Gastroesophageal sphincter (tissue), 4 donors: ENCODE data around the gene PLEKHA8. TPM values are rescaled to one million over a fixed set of nuclear protein-coding genes. Genes with fewer than 3 reads are reported as not detected.

Experiments
- ATAC-seq: fragments of 150-250 bp; one replicate; pipeline ENCODE4 v1.9.1; 2016; ENCODE audit warnings: mild to moderate bottlenecking, moderate library complexity
- H3K27ac ChIP-seq, 4 donors: fragments of 200-600 bp; sonication (generic) in 3 of 4; 1 replicate in 3 of 4; 2 replicates in 1 of 4; pipeline ENCODE4 v1.5.1; 2016 to 2019
- H3K27me3 ChIP-seq: fragments of 200-600 bp; sonication (generic); one replicate; pipeline ENCODE4 v1.5.1; 2019
- H3K36me3 ChIP-seq, 2 donors: fragments of 200-600 bp; sonication (generic); one replicate each; pipeline ENCODE4 v1.5.1; 2019; ENCODE audit warnings: control low read depth in 1 of 2
- H3K4me1 ChIP-seq, 3 donors: fragments of 200-600 bp; sonication (generic); 1 replicate in 2 of 3; 2 replicates in 1 of 3; pipeline ENCODE4 v1.5.1; 2016 to 2019; ENCODE audit warnings: control low read depth in 2 of 3
- H3K4me3 ChIP-seq, 2 donors: fragments of 200-600 bp; sonication (generic); one replicate each; pipeline ENCODE4 v1.5.1; 2019; ENCODE audit warnings: mild to moderate bottlenecking in 1 of 2, moderate library complexity in 1 of 2
- H3K9me3 ChIP-seq, 3 donors: fragments of 200-600 bp; sonication (generic); one replicate each; pipeline ENCODE4 v1.5.1; 2017 to 2019; ENCODE audit warnings: control low read depth in 2 of 3
- CTCF ChIP-seq, 4 experiments: fragments of 200-600 bp in 2 of 4; fragments of 450-650 bp in 2 of 4; sonication (generic) in 1 of 4; IDR thresholded peaks; one replicate each; pipeline ENCODE4 v1.5.1; 2017 to 2019; ENCODE audit warnings: antibody characterized with exemption in 4 of 4, mild to moderate bottlenecking in 2 of 4, moderate library complexity in 2 of 4
- EP300 ChIP-seq: sonication (generic); formaldehyde crosslinking; IDR thresholded peaks from one replicate; pipeline ENCODE4 v1.6.1; 2017; ENCODE audit warnings: antibody characterized with exemption, mild to moderate bottlenecking
- POLR2A ChIP-seq, 2 donors: fragments of 450-650 bp; IDR thresholded peaks; one replicate each; pipeline ENCODE4 v1.6.1; 2017; ENCODE audit warnings: antibody characterized with exemption in 2 of 2, mild to moderate bottlenecking in 2 of 2, moderate library complexity in 1 of 2
- POLR2AphosphoS5 ChIP-seq: sonication (generic); formaldehyde crosslinking; IDR thresholded peaks from one replicate; pipeline ENCODE4 v1.6.1; 2017; ENCODE audit warnings: antibody characterized with exemption
- WGBS, 2 donors: methylation state at CpG; one replicate each; pipeline ENCODE4 v1.1.5; 2018; ENCODE audit warnings: low coverage in 1 of 2; 5-methylcytosine and 5-hydroxymethylcytosine counted together
- total RNA-seq, 4 donors: library from RNA; depleted of rRNA; stranded (reverse); fragments of >200 nt; gene quantifications; one replicate each; pipeline ENCODE4 v1.1.0, GENCODE V29; 2016

Gene PLEKHA8
- total RNA-seq, 4 donors from 2014 or later, result 7.5 to 16.3 (median 11.4) TPM

DNA sequence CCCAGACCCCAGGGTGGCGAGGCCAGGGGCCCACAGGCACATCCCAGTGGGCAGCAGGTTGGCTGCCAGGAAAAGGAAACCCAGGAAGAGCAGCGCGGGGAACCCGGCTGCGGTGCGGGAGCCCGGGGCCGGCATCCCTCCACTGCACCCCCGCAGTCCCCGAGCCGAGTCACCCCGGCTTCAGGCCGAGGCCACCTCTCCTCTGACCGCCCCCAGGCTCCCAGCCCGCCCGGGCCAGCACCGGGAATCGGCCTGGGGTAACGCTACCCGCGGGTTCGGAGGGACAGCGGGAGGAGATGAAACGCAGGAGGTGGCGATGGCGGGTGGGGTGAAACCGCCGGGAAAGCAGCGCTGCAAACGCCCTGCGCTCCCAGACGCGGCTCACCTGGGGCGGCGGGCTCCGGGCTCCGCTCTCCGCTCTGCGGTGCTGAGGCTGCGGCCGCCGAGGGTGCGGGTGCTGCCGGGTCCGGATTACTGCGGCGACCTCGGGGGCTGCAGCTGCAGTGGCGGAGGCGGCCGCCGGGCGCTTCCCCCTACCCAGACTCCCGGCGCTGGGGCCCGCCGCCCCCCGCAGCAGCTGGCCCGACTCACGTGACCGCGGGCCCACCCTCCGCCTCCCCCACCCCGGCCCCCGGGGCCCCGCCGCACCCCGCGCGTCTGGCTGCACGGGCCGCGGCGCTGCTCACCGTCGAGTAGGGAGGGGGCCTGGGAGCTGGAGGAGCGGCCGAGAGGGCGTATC, 38.8 kb upstream of the PLEKHA8 start, which contains the start of gene SCRN1:
Gene SCRN1, minus strand, starts transcription at position 545 of the 739 bp plus-strand sequence. CDS start 20,734 bp downstream, outside the sequence.
- ATAC-seq, result peak; percentile 65
- peaks cover 0 to 46% (median 4%) of the 10 kb centered on the region in 3 donors for H3K4me1 ChIP-seq
- 4% methylated on average over 5 of the region's 79 CpGs; no CpG with 5 or more reads in 1 of the 2 donors for WGBS, 2 donors

DNA sequence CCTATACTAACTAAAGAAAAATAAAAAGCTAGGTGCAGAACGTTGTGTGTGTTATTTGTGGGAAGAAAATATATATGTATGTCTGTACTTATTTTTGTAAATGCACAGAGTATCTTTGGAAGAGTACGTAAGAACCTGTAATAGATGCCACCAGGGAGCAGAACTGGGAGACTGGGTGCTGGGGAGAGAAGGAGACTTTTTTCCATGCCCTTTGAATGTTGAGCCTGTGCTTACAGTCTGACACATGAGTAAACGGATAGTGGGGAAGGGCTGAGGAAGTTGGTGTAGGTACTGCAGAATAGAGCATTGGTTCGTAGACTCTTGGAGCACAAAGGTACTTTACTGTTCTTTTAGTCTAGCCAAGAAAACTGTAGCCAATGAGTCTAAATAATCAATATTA, 37.3 kb upstream of the PLEKHA8 start:
- no peak for ATAC-seq
- 69 to 70% methylated on average over 4 of the region's 4 CpGs for WGBS, 2 donors
- Histone ChIP-seq H3K27me3 (no peaks in the 10 kb centered on the region), H3K4me3 (no peak overlapping the region), H3K9me3 (peaks cover 0 to 17% (median 0%) of the 10 kb centered on the region in 3 donors), H3K36me3 (no peaks in the 10 kb centered on the region), H3K4me1 (peaks cover 0 to 37% (median 4%) of the 10 kb centered on the region in 3 donors), H3K27ac (no peak overlapping the region)
- TF ChIP-seq POLR2AphosphoS5 (no peak), CTCF (IDR thresholded peaks at IDR 0.05) (no peak), EP300 (no peak), POLR2A (IDR thresholded peaks at IDR 0.05) (no peak)

More for the DNA sequence above, 38.8 kb upstream of the PLEKHA8 start, which contains the start of gene SCRN1:
- Histone ChIP-seq H3K36me3 (no peaks in the 10 kb centered on the region), H3K9me3 (peaks cover 0 to 16% (median 0%) of the 10 kb centered on the region in 3 donors), H3K27me3 (no peaks in the 10 kb centered on the region), H3K27ac (peak within 1 kb of the TSS; percentile 75 to 93 (median 91)), H3K4me3 (peak within 1 kb of the TSS; percentile 67 to 98)
- TF ChIP-seq CTCF (IDR thresholded peaks at IDR 0.05) (peak in 1 of 4 experiments; percentile 39), EP300 (no peak), POLR2AphosphoS5 (peak; percentile 32), POLR2A (IDR thresholded peaks at IDR 0.05) (peak; percentile 61 to 67)

DNA sequence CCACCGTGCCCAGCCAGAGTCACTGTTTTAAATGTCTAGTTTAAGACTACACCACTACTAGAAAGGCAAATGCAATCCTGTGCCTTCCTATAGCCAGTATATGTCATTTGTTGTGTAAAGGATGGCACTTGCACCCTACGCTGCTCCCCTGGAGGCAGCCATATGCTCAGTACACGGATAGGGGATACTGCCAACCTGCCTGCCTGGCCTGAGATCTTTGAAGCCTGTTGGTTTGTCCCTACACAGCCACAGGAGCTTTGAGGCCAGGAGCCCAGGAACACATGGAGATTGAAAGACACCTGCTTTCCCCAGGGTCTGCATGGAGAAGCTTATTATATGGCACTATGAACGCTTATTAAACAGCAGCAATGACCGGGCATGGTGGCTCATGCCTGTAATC, 36.3 kb upstream of the PLEKHA8 start:
- Histone ChIP-seq H3K27me3 (no peaks in the 10 kb centered on the region), H3K4me3 (no peak overlapping the region), H3K36me3 (no peaks in the 10 kb centered on the region), H3K27ac (no peak overlapping the region), H3K4me1 (peaks cover 0 to 33% (median 4%) of the 10 kb centered on the region in 3 donors), H3K9me3 (peaks cover 0 to 22% (median 0%) of the 10 kb centered on the region in 3 donors)
- 100% methylated on average over 1 to 3 of the region's 5 CpGs for WGBS, 2 donors
- no peak for ATAC-seq
- TF ChIP-seq POLR2AphosphoS5 (no peak), POLR2A (IDR thresholded peaks at IDR 0.05) (no peak), EP300 (no peak), CTCF (IDR thresholded peaks at IDR 0.05) (no peak)

DNA sequence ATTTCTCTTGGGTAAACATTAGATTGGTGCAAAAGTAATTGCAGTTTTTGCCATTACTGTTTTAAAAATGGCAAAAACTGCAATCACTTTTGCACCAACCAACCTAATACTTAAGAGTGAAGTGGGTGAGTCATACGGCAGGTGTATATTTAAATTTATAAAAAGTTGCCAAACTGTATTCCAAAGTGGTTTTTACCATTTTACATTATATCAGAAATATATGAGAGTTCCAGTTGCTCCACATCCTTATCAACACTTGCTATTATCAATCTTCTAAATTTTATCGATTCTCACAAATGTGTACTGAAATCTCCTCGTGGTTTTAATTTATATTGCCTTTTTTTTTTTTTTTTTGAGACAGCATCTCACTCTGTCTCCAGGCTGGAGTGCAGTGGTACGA, 35.1 kb upstream of the PLEKHA8 start:
- no peak for ATAC-seq
- no peaks in the 10 kb centered on the region for H3K27me3 ChIP-seq
- H3K4me3 ChIP-seq, result no peak overlapping the region
- H3K27ac ChIP-seq, result no peak overlapping the region
- no peaks in the 10 kb centered on the region for H3K36me3 ChIP-seq
- TF ChIP-seq EP300 (no peak), POLR2AphosphoS5 (no peak), POLR2A (IDR thresholded peaks at IDR 0.05) (no peak), CTCF (IDR thresholded peaks at IDR 0.05) (no peak)
- peaks cover 0 to 21% (median 0%) of the 10 kb centered on the region in 3 donors for H3K4me1 ChIP-seq
- WGBS, 2 donors, result 82 to 88% methylated on average over 3 to 4 of the region's 4 CpGs
- H3K9me3 ChIP-seq, result peaks cover 0 to 22% (median 0%) of the 10 kb centered on the region in 3 donors

DNA sequence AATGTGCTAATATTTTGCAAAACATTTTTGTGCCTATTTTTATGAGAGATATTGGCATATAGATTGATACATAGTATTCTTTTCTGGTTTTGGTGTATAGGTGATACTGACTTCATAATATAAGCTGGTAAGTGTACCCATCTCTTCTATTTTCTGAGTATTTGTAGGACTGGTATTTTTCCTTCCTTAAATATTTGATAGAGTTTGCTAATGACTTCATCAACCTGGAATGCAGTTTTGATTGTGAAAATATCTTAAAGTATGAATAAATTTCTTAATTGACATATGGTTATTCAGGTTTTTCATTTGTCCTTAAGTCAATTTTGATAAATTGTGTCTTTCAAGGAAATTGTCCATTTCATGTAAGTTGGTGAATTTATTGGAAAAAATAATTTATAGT, 32.6 kb upstream of the PLEKHA8 start:
- Histone ChIP-seq H3K9me3 (peaks cover 0 to 22% (median 0%) of the 10 kb centered on the region in 3 donors), H3K27me3 (no peaks in the 10 kb centered on the region), H3K27ac (no peak overlapping the region), H3K4me1 (peaks cover 0 to 2% (median 0%) of the 10 kb centered on the region in 3 donors), H3K4me3 (no peak overlapping the region), H3K36me3 (no peaks in the 10 kb centered on the region)
- no peak for TF ChIP-seq EP300
- TF ChIP-seq POLR2A (IDR thresholded peaks at IDR 0.05), result no peak
- TF ChIP-seq POLR2AphosphoS5, result no peak
- no peak for TF ChIP-seq CTCF (IDR thresholded peaks at IDR 0.05)
- no peak for ATAC-seq
